CD4-positive, alpha-beta T cell treated with Interleukin-15 for 4 hours (primary cell): ENCODE data around the gene BUB3.

Source experiments
- DNase-seq: peaks from one replicate; pipeline ENCODE4 v3.0.0-alpha.2; 2020; ENCODE audit warnings: low spot score

Gene BUB3

DNA sequence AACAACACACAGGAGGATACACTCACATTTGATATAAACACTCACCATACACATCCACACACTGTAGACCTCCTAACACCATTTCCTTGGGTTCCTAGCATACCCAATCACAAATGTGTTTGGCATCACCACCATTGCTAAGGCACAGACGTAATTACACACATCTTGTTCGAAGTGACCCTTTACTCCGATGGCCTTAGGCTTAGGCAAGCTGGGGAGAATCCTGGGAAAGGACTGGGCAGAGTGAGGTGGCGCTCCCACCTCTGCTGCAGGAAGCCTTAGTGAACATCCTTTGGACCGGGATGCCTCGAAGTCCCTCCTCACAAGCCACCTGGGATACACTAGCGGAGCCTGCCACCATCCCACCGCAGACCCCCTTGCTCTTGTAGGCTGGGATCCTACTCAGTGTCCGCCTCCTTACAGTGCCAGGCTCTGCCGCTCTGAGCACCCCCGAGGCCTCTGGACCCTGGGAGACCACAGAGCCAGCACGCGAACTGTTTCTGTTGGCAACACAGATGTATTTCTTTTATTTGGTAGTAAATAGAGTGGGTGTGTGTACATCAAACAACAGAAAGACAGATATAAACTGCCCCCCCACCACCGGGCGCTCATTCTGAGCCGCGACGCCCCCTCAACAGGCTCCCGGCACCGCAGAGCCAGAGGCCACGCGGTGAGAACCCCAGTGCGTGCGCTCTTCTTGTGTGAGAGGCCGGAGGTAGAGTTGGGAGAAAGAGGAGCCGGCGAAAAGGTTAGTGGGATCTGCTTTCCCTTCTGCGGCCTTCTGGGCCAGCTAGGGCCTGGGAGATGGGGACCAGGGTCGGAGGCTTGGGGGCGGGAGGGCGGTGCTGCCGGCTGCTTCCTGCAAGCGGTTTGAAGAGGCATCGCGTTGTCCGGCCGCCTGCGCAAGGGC is 12.2 kb upstream of the BUB3 start:
- no peak for DNase-seq

DNA sequence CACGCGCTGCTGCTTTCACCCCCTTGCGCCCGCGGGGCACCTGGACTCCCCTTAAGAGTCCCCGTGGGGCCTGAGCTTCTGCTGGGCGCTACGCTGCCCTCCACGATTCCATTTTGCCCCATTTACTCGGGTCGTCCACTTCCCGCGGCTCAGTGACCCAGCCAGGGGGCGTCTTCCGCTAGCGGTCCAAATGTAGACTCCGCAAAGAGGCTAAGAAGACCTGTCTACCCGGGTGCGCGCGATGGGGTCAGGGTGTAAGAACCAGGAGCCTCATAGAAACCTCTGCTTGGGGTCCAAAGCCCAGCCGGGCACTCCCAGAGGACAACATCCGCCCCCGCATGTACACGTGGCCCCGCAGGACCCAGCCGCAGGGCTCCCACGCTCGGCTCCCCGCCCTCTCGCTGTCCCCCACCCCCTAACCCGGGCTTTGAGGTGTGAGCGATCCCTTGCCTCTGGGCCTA is 11.5 kb upstream of the BUB3 start:
- DNase-seq = no peak

DNA sequence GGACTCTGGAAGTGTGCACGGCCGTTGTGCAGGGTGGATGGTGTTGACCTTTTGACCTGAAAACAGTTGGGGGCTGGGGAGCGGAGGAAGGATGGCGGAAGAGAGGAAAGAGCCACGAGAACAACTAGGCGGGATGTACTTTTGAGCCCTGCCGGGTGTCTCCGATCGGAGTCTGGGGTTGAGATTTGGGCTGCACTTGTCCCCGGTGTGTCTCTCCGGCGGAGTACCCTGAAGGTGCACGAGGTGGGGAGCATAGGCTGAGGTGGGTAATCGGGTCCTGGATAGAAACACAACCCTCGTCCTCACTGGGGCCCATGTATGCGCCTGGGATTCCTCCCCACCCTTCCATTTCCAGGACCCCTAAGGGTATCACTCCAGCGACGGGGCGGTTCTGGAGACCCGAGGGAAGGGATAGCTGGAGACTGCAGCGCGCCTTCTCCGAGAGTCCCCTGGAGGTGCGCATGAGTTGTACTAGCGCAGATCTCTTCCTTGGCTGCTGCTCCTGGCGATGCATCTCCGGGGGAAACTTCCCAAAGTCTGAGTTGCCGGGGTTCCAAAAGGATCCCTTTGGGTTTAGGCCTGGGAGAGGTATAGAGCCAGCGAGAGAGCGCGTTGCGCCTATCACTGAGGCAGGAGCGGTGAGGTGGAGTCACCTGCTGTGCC is 10.9 kb upstream of the BUB3 start:
- DNase-seq = no peak

DNA sequence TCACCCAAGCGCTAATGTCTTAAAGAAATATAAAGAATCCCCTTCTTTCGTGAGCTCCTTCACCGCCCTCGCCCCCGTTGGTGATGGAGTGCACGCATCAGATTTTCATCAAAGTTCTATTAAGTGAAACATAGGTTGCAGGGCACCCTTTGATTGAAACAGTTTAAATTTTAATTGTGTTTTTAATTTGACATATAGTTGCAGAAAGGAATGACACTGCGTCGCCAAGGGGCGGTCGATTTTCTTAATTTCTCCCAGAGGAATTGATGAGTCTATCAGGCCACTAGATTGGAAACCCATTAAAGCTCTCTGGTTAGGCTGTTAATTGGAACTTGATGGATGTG is 10.4 kb upstream of the BUB3 start:
- DNase-seq = no peak

DNA sequence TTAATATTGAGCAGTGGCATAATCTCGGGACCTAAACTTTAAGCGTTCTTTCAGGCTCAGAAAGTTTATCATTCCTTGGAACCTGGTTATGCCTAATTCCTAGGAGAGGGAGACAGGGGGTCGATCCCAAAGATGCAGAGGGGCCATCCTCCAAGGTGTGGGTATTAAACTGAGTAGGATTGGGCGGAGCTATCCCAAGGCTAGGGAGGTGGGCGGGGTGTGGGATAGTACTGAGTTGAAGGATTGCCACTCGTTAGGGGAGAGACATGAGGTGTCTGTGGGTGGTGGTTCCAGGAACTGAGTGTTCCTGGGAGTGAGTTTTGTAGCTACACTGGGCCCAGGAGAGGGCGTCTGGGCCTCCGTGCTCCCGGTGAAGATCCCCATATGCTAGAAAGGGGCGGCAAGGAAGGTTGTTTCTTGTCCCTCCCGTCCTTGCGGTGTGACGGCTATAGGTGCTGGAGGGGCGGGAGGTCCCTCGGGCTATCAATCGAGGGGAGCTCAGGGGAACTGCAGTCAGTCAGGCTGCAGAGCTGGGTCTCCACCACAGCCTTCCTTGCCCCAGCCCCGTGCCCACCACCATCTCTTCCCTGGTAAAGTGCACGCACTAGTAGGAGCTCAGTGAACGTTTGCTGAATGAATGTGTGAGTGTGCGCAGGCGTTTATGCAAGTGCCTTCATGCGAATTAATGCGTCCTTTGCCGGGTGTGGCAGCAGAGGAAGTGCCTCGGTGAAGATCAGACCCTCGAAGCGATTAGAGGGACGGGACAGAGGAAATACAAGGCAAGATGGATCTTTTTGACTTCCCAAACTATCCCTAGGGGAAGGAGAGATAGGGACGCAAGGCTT is 9.3 kb upstream of the BUB3 start:
- peak; percentile 14 for DNase-seq

DNA sequence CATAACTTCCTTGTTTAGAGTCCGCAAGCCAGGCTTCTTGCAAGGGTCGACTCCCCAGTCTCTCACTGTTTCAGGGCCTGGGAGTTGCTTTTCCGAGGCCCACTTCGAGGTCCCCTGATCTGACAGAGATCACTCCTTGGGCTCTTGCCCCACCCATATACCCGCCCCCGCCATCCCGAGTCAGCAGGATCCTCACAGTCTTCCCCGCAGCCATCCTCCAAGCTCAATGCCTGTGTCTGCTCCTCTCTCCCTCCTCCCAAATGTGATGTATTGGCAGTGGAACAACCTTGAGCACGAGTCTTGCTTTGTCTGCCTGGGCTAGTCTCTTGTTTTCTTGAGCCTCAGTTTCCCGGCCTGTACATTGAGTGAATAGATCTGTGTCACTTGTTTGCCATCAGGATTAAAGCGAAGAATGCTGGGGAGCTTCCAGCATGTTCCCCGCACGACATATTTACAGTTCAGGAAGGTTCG is 8.6 kb upstream of the BUB3 start:
- DNase-seq = no peak

DNA sequence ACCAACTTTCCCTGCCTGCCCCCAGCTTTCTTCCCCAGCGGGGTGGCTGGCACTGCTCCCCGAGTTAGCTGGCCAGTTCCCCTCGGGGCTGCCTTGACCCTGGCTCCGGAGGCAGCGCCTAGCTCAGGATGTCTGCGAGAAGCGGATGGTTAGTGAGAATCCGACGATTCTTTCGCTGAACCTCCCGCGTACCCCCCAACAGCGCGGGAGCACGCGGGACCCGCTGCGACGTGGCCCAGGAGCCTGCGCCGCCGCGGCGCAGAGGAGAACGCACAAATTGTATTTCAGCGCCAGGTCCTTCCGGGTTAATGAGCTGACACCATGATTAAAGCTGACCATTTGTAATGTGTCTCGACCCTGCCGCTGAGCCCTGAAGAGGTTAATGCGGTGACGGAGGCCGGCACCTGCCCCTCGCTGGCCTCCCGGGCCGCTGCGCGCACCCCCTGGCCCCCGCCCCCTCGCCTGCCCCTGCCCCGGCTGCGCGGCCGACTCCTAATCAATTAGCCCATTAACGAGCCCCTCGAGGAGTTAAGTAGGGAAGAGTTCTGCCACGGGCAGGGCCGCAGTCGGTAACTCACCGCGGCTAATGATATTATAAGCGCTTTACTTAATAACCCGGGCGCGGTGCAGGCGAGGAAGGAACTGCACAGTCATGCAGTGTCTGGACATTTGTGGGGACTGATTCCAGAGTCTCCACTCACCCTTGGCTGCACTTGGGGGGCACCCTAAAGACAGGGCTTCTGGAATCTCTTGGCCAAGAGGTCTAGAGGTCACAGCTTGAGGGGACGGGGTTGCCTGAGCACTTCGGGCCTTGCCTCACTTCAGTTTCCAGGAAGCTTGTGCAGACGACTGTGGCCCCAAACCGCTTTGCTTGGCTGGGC is 7.9 kb upstream of the BUB3 start:
- no peak for DNase-seq

DNA sequence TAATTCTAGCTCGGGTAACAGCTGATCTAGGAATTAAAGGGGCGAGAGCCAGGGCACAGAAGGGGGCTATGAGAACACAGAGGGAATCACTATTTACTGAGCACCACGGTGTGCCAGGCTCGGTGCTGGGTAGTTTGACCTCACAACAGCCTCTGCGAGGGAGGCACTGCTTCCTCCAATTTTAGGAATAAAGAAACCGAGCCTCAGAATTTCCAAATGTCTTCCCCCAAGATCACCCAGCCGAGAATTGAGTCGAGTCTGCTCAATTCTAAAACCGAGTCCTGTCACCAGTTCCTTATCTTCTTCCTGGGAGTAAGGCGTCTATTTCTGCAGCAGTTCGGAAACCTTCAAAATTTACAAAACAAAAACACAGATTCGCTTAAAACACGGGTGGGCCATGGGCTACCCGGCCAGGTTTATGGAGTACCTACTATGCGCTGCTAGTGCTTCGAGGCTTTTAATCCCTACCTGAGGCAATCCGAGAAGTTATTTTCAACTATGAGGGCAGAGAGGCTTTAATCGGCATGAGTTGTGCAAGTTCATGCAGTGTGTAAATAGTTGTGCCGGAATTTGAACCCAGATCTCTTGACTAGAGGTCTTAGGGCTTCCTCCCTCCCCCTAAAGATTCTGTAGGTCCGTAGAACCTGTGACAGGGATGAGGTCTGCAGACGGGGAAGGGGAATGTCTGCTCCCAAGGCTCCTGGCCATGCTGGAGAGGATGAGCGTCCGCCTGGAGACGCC is 7.1 kb upstream of the BUB3 start:
- DNase-seq = no peak

DNA sequence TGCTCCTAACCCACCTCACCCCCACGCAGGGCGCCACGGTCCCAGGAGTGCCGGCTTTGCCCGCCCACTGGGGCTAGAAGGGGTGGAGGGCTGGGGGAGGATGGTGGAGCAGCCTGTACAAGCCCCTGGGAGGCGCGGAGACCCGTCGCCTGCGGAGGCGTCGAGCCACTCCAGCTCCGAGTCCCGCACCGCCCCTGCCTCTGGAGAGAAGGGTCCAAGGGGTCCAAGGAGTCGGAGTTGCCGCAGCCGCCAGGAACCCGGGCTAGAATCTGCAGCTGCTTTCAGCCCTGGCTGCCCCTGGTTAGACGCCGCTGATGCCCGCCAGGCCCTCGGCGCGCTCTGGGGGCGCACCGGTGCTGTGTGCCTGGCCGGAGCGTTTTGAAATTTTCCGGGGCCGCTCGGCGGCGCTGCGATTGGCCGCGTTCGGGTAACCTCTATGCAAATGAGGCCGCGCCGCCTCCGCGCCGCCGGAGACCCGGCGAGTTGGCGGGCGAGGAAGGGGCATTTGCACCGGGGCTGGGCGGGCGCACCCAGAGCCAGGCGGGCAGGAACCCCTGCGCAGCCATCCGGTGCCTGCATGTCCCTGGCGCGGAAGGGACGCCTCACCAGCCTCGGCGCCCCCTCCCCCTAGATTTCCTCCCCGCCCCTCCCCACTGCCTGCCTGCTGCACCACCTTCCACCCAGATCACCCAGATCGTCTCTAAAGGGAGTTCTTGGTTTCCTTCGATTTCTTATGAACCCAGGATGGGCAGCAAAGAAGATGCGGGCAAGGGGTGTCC is 6.4 kb upstream of the BUB3 start, which contains the start of gene HMX2:
TSS of gene HMX2 (plus strand) at position 502 of the 779 bp plus-strand sequence. CDS start at position 745, 243 bp downstream.
- no peak for DNase-seq

DNA sequence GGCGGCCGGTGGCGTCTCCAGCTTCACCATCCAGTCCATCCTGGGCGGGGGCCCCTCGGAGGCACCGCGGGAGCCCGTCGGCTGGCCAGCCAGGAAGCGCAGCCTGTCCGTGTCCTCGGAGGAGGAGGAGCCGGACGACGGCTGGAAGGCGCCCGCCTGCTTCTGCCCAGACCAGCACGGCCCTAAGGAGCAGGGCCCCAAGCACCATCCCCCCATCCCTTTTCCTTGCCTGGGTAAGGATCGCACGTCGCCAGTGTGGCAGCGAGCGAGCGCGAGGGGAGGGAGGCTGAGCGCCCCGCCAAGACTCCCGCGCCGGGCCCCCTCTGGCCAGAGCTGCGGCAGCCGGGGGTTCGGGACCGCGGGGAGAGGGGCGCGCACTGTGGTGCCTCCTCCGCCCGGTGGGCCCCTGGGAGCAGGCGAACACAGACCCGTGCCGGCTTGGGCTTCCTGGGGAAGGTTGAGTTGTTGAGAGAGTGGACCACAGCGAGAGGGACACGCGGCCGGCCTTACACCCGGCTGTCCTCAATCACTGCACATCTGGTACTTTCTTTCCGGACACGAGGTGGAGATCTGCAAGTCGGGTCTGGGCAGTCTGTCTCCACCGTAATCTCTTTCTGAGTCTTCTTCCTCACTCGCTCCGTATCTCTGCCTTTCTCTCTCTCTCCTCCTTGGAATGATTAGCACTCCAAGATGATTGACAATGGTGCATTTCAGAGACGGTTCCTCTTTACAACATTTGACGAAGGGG is 5.6 kb upstream of the BUB3 start:
- no peak for DNase-seq

DNA sequence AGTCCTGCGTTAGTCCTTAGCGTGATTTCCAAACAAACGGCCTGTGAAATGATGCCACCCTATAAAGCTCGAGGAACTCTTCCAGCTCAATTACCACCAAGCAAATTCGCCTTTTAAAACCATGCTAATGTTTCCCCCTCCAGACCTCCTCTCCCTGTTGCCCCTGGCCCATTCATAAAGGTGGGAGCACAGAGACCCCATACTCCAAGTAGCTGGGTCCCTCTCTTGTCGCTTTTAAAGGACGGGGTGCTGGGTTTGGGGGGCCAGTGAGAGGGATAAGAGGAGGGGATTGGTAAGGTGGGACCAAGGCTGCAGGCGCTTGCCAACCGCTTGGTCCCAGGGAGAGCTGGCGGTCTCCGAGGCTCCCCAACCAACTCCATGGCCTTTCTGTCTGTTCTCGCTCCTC is 5.0 kb upstream of the BUB3 start:
- DNase-seq = no peak

DNA sequence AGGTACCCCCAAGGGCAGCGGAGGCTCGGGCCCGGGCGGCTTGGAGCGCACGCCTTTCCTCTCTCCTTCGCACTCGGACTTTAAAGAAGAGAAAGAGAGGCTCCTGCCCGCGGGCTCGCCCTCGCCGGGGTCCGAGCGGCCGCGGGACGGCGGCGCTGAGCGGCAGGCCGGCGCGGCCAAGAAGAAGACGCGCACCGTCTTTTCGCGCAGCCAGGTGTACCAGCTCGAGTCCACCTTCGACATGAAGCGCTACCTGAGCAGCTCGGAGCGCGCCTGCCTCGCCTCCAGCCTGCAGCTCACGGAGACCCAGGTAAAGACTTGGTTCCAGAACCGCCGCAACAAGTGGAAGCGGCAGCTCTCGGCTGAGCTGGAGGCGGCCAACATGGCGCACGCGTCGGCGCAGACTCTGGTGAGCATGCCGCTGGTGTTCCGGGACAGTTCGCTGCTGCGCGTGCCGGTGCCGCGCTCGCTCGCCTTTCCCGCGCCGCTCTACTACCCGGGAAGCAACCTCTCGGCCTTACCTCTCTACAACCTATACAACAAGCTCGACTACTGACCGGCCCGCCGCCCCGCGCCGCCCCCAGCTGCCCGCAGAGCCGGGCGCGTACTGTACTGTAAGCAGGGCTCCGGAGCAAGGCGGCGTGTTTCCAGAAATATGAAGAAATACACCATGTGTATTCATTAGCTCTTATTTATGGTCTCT is 4.5 kb upstream of the BUB3 start:
- DNase-seq = peak; percentile 19

DNA sequence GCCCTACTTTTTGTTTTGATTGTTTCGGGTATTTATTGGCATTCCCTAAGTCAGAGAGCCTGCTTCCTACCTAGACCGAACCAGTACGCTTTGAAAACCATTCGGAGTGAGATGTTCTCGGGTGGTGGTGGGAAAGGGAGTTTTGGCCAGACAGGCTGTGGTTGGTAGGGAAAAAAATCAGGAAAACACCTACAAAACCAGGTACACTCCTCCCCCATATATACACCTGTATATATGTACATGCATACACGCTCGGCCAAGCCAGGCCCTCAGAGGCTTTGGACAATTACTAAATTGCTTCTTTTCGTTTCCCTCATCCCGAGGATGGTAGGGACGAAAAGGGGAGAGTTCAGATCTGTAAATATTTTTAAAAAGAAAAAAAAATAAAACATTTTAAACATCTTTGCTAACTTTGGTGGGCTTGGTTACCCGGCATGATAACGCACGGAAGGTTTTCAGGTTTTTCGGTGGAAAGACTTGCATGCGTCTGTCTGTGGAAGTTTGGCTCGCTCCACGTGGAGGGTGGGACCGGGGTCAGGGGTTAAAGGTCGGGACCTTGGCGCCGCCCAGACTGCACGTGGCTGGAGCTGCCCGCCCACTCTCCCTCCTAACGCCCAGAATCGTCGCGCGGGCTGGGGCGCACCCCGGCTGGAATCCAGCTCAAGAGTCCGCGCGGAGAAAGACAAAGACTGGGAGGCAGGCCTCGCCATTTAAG is 3.8 kb upstream of the BUB3 start:
- DNase-seq = no peak

DNA sequence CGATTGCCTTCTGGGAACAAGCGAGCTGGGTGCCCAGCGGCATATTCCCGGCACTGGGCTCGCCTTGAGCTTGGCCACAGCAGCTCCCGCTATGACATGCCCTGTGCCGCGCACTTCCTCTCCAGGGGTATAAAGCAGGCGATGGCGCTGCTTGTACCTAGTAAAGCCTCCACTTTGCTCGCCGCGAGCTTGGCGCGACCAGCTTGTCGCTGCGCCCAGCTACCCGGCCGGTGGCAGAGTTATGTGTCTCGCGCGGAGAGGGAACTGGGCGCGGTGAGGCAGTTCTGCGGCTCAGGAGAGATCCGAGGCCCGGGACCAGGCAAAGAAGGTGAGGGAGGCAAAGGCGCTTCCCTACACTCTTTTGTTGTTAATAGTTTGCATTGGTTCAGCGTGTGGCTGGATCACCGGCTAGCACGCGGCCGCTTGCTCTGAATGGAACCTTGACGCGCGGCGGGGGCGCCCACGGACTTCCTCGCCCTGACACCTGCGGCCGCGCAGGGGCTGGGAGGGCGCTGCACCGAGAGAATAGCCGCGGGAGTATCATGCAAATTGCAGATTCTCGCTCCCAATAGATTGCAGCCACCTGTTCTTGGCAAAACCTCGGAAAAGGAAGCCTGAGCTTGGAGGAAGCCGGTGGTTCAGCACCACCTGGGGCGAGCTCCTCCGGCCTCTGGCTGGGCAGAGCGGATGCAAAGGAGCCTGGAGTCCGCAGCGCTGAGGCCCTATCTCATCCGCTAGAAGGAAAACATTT is 3.0 kb upstream of the BUB3 start:
- no peak for DNase-seq

DNA sequence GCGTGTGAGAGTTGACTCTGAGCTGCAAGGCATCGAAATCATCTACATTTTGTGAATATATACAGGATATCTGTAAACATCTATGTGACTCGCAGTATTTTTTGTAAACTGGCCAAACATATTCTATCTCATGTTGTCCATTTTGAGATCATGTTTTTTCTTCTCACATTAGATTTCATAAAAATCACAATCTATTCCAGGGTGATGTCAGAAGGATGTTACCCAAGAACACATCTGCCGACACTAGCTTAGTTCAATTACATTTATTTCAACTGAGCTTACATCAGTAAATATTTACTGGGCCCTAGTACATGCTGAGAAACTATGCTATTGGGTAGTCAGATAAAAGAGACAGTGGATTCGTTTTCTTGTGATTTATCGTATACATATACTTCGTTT is 2.5 kb upstream of the BUB3 start:
- no peak for DNase-seq

DNA sequence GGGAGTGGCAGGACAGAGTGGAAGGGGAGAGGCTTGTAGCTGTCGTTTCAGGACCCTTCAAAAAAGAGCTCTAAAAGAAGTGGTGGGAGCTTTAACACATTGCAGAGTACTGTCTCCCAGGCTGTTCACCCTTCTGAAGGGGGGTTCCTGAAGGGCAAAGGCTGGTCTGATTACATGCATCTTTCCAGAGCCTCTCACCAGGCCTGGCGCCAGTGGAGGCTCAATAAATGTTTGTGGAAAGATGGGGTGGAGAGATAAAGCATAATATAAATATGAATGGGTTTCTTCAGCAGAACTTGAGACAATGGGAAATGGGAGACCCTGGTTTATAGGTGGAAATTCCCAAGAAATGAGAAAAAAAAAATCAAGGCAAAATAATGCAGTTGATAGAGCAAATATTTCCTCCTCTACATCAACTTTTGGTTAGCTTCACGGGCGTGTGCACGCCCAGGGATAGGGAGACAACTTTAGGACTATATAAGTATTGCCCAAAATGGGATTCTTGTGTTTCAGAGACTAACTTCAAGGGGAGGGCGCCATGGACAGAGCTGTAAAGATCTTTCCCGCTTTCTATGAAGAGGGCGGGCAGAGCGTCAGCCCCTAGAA is 613 bp upstream of the BUB3 start:
- DNase-seq = no peak
